ENCODE results near the gene KIF11.
"Not testable (repeated sequence)": the region's sequence is repeated elsewhere in the genome, so short reads cannot be mapped to it uniquely, and the experiment has no call there.

KIF11 gene

DNA sequence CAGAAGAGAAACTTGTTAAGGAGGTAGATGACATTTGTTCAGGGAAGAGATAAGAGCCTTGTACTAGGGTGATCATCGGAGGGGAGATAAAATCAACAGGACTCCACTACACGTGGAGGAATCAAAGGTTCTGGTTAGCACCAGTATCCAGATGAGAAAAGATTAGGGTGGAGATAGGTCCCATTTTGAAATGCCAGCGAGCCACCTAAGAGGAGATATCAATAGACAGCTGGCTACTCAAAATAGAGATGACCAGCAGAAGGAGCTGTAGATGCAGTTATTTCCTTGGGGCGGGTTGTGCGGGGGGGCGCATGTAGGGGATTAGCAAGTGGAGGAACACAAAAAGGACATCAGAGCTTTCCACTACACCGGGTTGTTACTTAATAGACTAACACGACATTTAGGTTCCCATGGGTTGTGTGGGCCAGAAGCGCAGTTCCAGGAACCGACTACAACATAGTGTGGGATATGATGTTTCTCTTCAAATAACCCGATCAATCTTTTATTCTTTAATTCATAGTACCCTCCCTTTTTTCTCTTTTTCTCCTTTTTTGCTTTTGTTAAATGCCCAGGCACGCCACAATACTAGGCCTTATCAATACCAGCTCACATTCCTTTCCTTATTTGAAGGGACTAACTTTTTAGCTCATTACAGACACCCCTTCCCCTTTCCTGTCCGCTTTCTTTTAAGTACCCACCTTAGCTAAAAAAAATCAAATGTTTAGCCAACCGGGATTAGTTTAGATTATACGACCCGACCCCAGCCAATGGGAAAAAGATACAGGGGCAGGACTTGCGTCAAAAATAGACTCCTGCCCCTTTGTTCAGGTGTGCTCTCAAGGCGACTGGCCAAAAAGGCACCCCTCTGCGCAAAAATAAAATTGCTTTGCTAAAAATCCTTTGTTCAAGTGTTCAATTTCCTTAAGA lies 2.0 kb upstream of the KIF11 start:
- FAIRE-seq (no peak), DNase-seq (ENCODE audit: low spot score) (peak; percentile 44)

- no peak for FAIRE-seq
- peak; percentile 86 for DNase-seq (ENCODE audit: low spot score)
These were observed 1.3 kb upstream of the KIF11 start for GRCh38 chr10:92591550-92592022.

- DNase-seq (ENCODE audit: low spot score) (no peak), FAIRE-seq (no peak)
These were observed 974 bp downstream of the KIF11 start for GRCh38 chr10:92593619-92594588.

- DNase-seq (ENCODE audit: low spot score) (no peak), FAIRE-seq (no peak)
These were observed 2.6 kb downstream of the KIF11 start for GRCh38 chr10:92595505-92595904.

- DNase-seq (ENCODE audit: low spot score) (no peak), FAIRE-seq (no peak)
These were observed 5.4 kb downstream of the KIF11 start for GRCh38 chr10:92598321-92598720.

- DNase-seq (ENCODE audit: low spot score), result no peak
- FAIRE-seq, result no peak
These were observed 11.9 kb downstream of the KIF11 start for GRCh38 chr10:92604841-92605240.

- no peak for FAIRE-seq
- DNase-seq (ENCODE audit: low spot score), result no peak
These were observed 22.6 kb downstream of the KIF11 start for GRCh38 chr10:92615515-92615914.

DNA sequence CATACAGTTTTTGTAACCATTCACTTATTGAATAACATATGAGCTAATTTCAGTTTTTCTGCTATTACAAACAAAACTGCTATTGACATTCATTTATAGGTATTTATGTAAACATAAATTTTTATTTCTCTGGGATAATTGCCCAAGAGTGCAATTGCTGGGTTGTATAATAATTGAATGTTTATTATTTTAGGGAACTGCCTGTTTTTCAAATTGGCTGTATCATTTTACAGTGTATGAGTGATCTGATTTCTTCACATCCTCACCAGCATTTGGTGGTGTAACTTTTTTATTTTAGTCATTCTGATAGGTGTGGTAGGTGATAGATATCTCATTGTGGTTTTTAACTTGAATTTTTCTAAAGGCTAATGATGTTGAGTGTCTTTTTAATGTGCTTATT lies 26.4 kb downstream of the KIF11 start:
- FAIRE-seq (no peak), DNase-seq (ENCODE audit: low spot score) (no peak)

DNA sequence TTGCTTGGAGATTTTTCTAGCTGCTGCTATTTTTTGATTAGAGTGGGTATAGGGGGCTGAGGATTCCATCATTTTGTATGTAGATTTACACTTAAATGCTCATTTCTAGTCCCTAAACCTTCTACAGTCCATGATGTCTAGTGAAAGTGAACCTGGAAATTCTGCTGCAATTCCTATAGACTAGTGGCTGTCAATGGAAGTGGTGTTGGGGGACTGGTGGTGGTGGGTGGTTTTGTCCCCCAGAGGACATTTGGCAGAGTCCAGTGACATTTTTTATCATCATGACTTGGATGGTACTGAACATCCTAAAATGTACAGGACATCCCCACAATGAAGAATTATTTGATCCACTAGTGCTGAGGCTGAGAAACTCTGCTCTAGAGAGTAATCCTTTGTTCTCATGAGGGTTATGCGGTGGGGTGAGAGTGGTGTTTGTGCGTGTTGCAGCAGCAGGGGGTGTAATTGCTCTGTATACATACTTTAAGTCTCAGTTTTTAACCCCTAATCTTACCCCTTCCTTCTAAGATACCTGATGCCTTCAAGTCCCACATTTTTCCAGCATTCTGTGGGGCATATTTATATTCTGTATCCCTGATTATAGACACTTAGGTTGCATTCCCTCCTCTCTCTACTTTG lies 35.0 kb downstream of the KIF11 start:
- no peak for FAIRE-seq
- no peak for DNase-seq (ENCODE audit: low spot score)

GRCh38 chr10:92629945-92630344 lies 37.0 kb downstream of the KIF11 start:
- FAIRE-seq (no peak), DNase-seq (ENCODE audit: low spot score) (no peak)

DNA sequence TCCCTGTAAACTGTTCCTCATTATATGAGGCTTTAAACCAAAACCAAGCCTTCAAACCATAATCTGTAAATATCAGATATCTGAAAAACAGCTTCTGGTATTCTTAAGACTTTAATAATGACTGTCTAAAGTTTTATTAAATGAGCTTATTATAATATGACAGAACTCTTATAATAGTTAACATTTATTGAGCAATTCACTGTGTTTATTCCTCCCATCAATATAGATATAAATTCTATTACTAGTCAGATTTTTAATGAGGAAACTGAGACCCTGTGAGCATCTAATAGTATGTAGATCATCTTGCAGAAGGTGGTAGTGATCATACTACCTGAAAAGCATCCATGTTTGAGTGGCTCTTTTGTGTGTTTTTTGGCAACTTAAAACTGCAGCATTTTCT lies 45.1 kb downstream of the KIF11 start:
- no peak for FAIRE-seq
- no peak for DNase-seq (ENCODE audit: low spot score)

DNA sequence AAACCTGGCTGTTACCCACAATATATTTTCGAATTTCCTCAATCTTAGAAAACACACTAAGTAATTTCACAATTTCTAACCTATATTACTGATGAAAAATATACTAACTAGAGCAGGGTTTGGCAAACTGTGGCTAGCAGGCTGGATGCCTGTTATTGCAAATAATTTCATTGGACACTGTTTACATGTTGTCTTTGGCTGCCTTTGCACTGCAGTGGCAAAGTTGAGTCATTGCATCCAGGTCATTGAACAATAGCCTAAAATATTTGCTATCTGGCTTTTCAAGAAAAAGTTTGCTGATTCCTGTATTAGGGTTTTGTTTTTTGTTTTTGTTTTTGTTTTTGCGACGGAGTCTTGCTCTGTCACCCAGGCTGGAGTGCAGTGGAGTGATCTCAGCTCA lies 47.2 kb downstream of the KIF11 start:
- no peak for FAIRE-seq

DNA sequence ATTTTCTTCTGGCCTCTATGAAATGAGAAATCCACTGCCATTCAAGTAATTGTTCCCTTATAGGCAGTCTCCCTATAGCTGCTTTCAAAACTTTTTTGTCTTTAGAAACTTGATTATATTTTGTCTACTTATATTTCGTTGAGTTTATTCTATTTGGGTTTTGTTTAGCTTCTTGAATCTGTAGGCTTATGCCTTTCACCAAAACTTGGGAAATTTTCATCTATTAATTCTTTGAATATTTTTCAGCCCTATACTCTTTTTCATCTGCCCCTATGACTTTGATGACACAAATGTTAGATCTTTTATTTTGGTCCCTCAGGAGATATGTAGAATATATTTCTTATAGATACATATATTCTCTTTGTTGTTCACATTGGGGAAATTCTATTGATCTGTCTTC lies 48.6 kb downstream of the KIF11 start:
- no peak for FAIRE-seq
- no peak for DNase-seq (ENCODE audit: low spot score)

More for the DNA sequence above, 47.2 kb downstream of the KIF11 start:
- DNase-seq (ENCODE audit: low spot score), result no peak

DNA sequence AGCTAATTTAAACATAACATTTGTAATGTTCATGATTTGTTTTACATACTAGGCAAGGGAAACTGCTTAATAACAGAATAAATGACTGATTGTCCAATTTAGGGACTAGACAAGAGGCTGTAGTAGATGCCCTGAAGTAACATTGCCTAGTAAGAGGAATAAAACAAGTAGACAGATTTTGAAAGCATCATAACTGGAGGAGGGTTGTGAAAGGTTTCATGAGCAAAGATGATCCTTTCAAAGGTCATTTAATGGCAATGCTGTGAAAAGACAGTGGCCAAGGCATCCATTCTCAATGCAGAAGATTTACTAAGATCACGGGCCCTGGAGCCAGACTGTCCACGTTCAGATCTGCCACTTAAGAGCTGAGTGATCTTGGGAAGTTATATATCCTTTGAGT lies 52.0 kb downstream of the KIF11 start:
- DNase-seq (ENCODE audit: low spot score) (no peak), FAIRE-seq (no peak)

DNA sequence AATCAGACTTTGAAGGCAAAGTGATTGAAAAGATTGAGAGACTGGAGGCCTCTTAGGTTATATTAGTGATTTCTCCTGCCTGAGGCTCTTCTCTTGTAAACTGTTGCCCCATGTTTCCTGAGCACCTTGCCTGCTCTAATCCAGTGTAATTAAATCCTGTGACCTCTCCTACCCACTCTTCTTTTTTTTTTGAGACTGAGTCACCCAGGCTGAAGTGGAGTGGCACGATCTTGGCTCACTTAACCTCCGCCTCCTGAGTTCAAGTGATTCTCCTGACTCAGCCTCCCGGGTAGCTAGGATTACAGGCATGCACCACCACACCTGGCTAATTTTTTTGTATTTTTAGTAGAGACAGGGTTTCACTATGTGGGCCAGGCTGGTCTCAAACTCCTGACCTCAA lies 57.9 kb downstream of the KIF11 start:
- FAIRE-seq, result not testable (repeated sequence)

DNA sequence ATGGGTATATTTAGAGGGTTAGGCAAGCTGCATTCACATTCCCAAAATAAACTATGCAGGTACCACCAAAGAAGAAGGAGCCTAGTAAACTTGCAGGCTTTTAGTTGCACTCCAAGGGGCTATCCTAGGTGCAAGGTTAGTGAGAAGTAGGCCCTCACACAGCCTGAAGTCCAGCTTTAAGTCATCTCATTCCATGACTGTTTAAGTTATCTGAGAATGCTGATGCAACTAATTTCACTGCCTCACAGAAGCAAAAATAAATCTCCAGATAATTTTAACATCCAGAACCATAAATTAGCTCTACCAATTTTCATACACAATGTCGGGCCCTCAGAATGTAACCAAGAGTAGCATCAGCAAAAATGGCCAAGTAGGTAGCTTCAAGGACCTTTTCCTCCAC lies 62.5 kb downstream of the KIF11 start:
- FAIRE-seq, result no peak
- no peak for DNase-seq (ENCODE audit: low spot score)

More for the DNA sequence above, 57.9 kb downstream of the KIF11 start:
- DNase-seq (ENCODE audit: low spot score), result not testable (repeated sequence)

GRCh38 chr10:92656266-92656961 lies 63.5 kb downstream of the KIF11 start:
- FAIRE-seq (no peak), DNase-seq (ENCODE audit: low spot score) (no peak)

GRCh38 chr10:92657024-92657423 lies 64.1 kb downstream of the KIF11 start:
- DNase-seq (ENCODE audit: low spot score) (no peak), FAIRE-seq (no peak)

GRCh38 chr10:92662848-92663247 lies 69.9 kb downstream of the KIF11 start:
- FAIRE-seq (no peak), DNase-seq (ENCODE audit: low spot score) (no peak)

DNA sequence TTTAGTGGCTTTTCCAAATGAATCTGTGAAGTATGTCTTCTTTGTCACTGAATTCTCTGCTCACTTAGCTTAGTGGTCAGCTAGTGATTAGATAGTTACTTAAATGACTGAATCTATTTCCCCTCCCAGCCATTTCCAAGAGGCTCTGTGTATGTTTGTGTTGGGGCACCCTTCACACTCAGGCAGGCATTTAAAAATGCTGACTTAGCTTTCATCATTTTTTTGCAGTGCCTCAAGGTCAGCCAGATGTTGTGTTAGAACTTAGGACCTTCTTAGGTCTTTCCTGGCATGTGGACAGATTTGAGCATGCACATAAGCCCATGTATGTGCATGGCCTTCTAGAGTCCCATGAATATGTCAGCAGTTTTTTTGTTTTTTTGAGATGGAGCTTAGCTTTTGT lies 71.4 kb downstream of the KIF11 start:
- DNase-seq (ENCODE audit: low spot score) (no peak), FAIRE-seq (no peak)

DNA sequence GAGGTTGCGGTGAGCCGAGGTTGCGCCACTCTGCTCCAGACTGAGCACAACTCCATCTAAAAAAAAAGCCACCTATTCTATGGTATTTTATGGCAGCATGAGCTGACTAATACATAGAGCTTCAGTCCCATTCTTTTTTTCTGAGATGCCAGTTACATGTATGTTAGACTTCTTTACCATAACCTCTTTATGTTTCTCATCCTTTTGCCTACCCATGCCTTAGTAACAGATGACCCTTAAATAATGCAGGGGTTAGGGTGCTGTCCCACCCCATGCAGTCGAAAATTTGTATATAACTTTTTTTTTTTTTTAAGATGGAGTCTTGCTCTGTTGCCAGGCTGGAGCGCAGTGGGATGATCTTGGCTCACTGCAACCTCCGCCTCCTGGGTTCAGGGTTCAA lies 74.1 kb downstream of the KIF11 start:
- FAIRE-seq (no peak), DNase-seq (ENCODE audit: low spot score) (no peak)
